K562 (cell line): Measurements from ENCODE around the gene UBXN10. TPM values are rescaled to one million over a fixed set of nuclear protein-coding genes. Genes with fewer than 3 reads are reported as not detected.

ENCODE experiments used
- AFF4 ChIP-seq: sonication (generic); formaldehyde crosslinking; IDR thresholded peaks from 2 replicates; pipeline ENCODE4 v1.8.0; 2023; ENCODE audit warnings: mild to moderate bottlenecking, missing genetic modification reagents
- BRD4 ChIP-seq: fragments of 200-600 bp; sonication (generic); IDR thresholded peaks from 2 replicates; pipeline ENCODE4 v1.6.1; 2017; ENCODE audit warnings: inconsistent platforms
- DIDO1 ChIP-seq: fragments of 450-650 bp; IDR thresholded peaks from 2 replicates; pipeline ENCODE4 v1.6.1; 2016; ENCODE audit warnings: low read depth, missing biosample characterization, missing genetic modification characterization
- DNMT1 ChIP-seq: fragments of 450-650 bp; IDR thresholded peaks from 2 replicates; pipeline ENCODE4 v1.6.1; 2016; ENCODE audit warnings: antibody characterized with exemption, mild to moderate bottlenecking
- GATA2 ChIP-seq: sonication (generic); formaldehyde crosslinking; IDR thresholded peaks from 2 replicates; pipeline ENCODE4 v1.4.0; 2020; ENCODE audit warnings: mild to moderate bottlenecking, missing genetic modification reagents
- NUFIP1 ChIP-seq: fragments of 450-650 bp; IDR thresholded peaks from 2 replicates; pipeline ENCODE4 v1.6.1; 2018; ENCODE audit not compliant: partially characterized antibody
- SMARCA4 ChIP-seq: fragments of 450-650 bp; IDR thresholded peaks from 2 replicates; pipeline ENCODE4 v1.6.1; 2016
- STAT6 ChIP-seq: sonication (generic); formaldehyde crosslinking; IDR thresholded peaks from 2 replicates; pipeline ENCODE4 v1.8.1; 2023; ENCODE audit warnings: mild to moderate bottlenecking, missing genetic modification reagents
- ZBTB11 ChIP-seq, 3 experiments: fragments of 200-800 bp in 1 of 3; fragments of 250-450 bp in 1 of 3; fragments of 450-650 bp in 1 of 3; sonication (Bioruptor Pico) in 1 of 3; sonication (Bioruptor generic) in 1 of 3; formaldehyde crosslinking in 1 of 3; IDR thresholded peaks; 2 replicates each; pipeline versions ENCODE4 v1.6.1 to v1.8.0; 2016 to 2022; ENCODE audit warnings: mild to moderate bottlenecking in 2 of 3, missing genetic modification characterization in 2 of 3, missing compliant biosample characterization in 1 of 3, moderate library complexity in 1 of 3
- ZNF398 ChIP-seq: fragments of 250-450 bp; sonication (Bioruptor Pico); IDR thresholded peaks from 2 replicates; pipeline ENCODE4 v1.8.0; 2021; ENCODE audit warnings: moderate library complexity, mild to moderate bottlenecking, inconsistent platforms
- ZNF695 ChIP-seq: fragments of 450-650 bp; formaldehyde crosslinking; IDR thresholded peaks from 2 replicates; pipeline ENCODE4 v1.4.0; 2020; ENCODE audit warnings: mild to moderate bottlenecking, moderate library complexity
- polyA plus RNA-seq, 8 experiments: library from polyadenylated mRNA; depleted of rRNA in 4 of 8; stranded (reverse) in 5 of 8; unstranded in 3 of 8; fragments of >200 nt; fragmentation: Nextera tagmentation in 2 of 8; fragmentation: Illumina TruSeq in 1 of 8; extraction: Ambion mirVana in 2 of 8; extraction: Trizol in 1 of 8; gene quantifications; 2 replicates each; pipeline versions ENCODE4 v1.2.1 to v1.2.3, GENCODE V29; 2011 to 2014; ENCODE audit warnings: inconsistent platforms in 1 of 8, missing spikeins in 1 of 8
- total RNA-seq, 7 experiments: library from RNA; depleted of rRNA in 6 of 7; stranded (reverse); fragments of >200 nt in 6 of 7; fragmentation: Illumina TruSeq in 2 of 7; extraction: Trizol in 2 of 7; gene quantifications; 2 replicates each; pipeline versions ENCODE4 v1.2.1 to v1.2.3, GENCODE V29; 2011 to 2021; ENCODE audit warnings: low replicate concordance in 1 of 7
- TF ChIP-seq, protein P1 (sequence below), 3 experiments: fragments of 200-800 bp in 1 of 3; sonication (Bioruptor generic) in 1 of 3; sonication (generic) in 1 of 3; formaldehyde crosslinking in 1 of 3; IDR thresholded peaks; 2 replicates each; pipeline versions ENCODE4 v1.6.1 to v1.8.0; 2016 to 2022; ENCODE audit warnings: mild to moderate bottlenecking in 2 of 3, missing compliant biosample characterization in 2 of 3, missing genetic modification characterization in 2 of 3, missing genetic modification reagents in 1 of 3

Gene UBXN10
- total and polyA plus RNA-seq, 9 of the 15 experiments (the other 6 are each of a cell fraction or from before 2014, with no cell fraction given) = 10.7 to 17.7 (median 13.6) TPM

GRCh38 chr1:20198918-20199317 is 13.0 kb downstream of the UBXN10 start (continued):
- TF ChIP-seq STAT6 (CRISPR knock-in tag) (no peak), ZBTB11 (CRISPR knock-in tag; IDR thresholded peaks at IDR 0.05) (peak in 1 of 3 experiments; percentile 83; a peak in 1 of 6 replicates), SMARCA4 (peak; percentile 93), BRD4 (no peak), DNMT1 (no peak), DIDO1 (tag) (no peak), GATA2 (peak; percentile 84), NUFIP1 (no peak), ZNF398 (no peak), AFF4 (CRISPR knock-in tag) (no peak), ZNF695 (CRISPR knock-in tag) (no peak)
- TF ChIP-seq, protein P1, sequence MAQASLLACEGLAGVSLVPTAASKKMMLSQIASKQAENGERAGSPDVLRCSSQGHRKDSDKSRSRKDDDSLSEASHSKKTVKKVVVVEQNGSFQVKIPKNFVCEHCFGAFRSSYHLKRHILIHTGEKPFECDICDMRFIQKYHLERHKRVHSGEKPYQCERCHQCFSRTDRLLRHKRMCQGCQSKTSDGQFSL (CRISPR knock-in tag; IDR thresholded peaks at IDR 0.05) = no peak
- TF ChIP-seq, protein P1 (tag; IDR thresholded peaks at IDR 0.05) = no peak
